SU-DHL-6 (cell line): ENCODE measurements around the gene APPL2.

Source experiments
- H2AFZ ChIP-seq: fragments of 200-600 bp; sonication (generic); 2 replicates; pipeline ENCODE4 v1.6.1; 2014; ENCODE audit warnings: low read depth, mild to moderate bottlenecking, moderate library complexity, mixed read lengths, antibody characterized with exemption, low read length; ENCODE audit not compliant: severe bottlenecking
- H3F3A ChIP-seq: fragments of 200-600 bp; shearing (Covaris generic); 2 replicates; pipeline ENCODE4 v1.6.0; 2016; ENCODE audit warnings: antibody characterized with exemption, mild to moderate bottlenecking; ENCODE audit not compliant: insufficient read depth
- H3K27ac ChIP-seq: fragments of 200-600 bp; sonication (generic); 2 replicates; pipeline ENCODE4 v1.5.1; 2016; ENCODE audit warnings: low read depth, mild to moderate bottlenecking, low read length, moderate library complexity, mixed read lengths
- H3K27me3 ChIP-seq: fragments of 200-600 bp; sonication (generic), shearing (Covaris generic); 2 replicates; pipeline ENCODE4 v1.6.0; 2014; ENCODE audit warnings: mild to moderate bottlenecking, low read length
- H3K36me3 ChIP-seq: fragments of 200-600 bp; sonication (generic); 2 replicates; pipeline ENCODE4 v1.6.1; 2014; ENCODE audit warnings: mild to moderate bottlenecking, low read length, mixed read lengths
- H3K4me2 ChIP-seq: fragments of 300-600, 200-600 bp; shearing (Covaris generic), sonication (generic); 2 replicates; pipeline ENCODE4 v1.6.0; 2014; ENCODE audit warnings: low read length, low read depth, mild to moderate bottlenecking; ENCODE audit not compliant: poor library complexity, severe bottlenecking
- H3K4me3 ChIP-seq: fragments of 200-600 bp; sonication (generic); 2 replicates; pipeline ENCODE4 v1.5.1; 2014; ENCODE audit warnings: antibody characterized with exemption, low read length, mild to moderate bottlenecking, mixed read lengths; ENCODE audit not compliant: insufficient read depth, poor library complexity, severe bottlenecking
- H3K79me2 ChIP-seq: fragments of 200-600 bp; sonication (generic); 2 replicates; pipeline ENCODE4 v1.6.1; 2014; ENCODE audit warnings: mild to moderate bottlenecking, low read length, moderate library complexity; ENCODE audit not compliant: insufficient read depth
- H3K9ac ChIP-seq: fragments of 200-600 bp; sonication (generic); 2 replicates; pipeline ENCODE4 v1.7.0; 2014; ENCODE audit warnings: mild to moderate bottlenecking, low read length
- H3K9me2 ChIP-seq: fragments of 200-600 bp; sonication (generic); replicated peaks from 2 replicates; pipeline ENCODE4 v1.6.1; 2014; ENCODE audit warnings: low read length; ENCODE audit not compliant: insufficient read depth
- H3K9me3 ChIP-seq: fragments of 200-600 bp; sonication (generic); 2 replicates; pipeline ENCODE4 v1.6.1; 2014; ENCODE audit warnings: low read length, mixed read lengths; ENCODE audit not compliant: insufficient read depth
- H4K20me1 ChIP-seq: fragments of 200-600 bp; sonication (generic); 2 replicates; pipeline ENCODE4 v1.6.1; 2014; ENCODE audit warnings: low read depth, mild to moderate bottlenecking, antibody characterized with exemption, low read length, moderate library complexity, mixed read lengths
- CTCF ChIP-seq: fragments of 200-600 bp; sonication (generic); IDR thresholded peaks from one replicate; pipeline ENCODE4 v1.5.1; 2017; ENCODE audit warnings: antibody characterized with exemption, mild to moderate bottlenecking, low read length, moderate library complexity; ENCODE audit not compliant: insufficient read depth, poor library complexity, severe bottlenecking
- EZH2phosphoT487 ChIP-seq: fragments of 200-600 bp; sonication (generic), shearing (Covaris generic); conservative IDR thresholded peaks from 2 replicates; pipeline ENCODE4 v1.6.1; 2018; ENCODE audit warnings: mild to moderate bottlenecking, antibody characterized with exemption, low read length, moderate library complexity, mixed read lengths

Gene APPL2

GRCh38 chr12:105167346-105167745 is 68.6 kb downstream of the APPL2 start:
- Histone ChIP-seq H3K27ac (no peak overlapping the region), H3K36me3 (peaks cover 51% of the 10 kb centered on the region)

GRCh38 chr12:105166736-105167135 is 69.2 kb downstream of the APPL2 start:
- H3K36me3 ChIP-seq: peaks cover 57% of the 10 kb centered on the region
- no peak overlapping the region for H3K27ac ChIP-seq
- no peaks in the 10 kb centered on the region for H3K27me3 ChIP-seq
- TF ChIP-seq EZH2phosphoT487 (no peak), CTCF (no peak)
- no peaks in the 10 kb centered on the region for H3K9me2 ChIP-seq
- H2AFZ ChIP-seq: no peak overlapping the region
- no peaks in the 10 kb centered on the region; the same call in none of the 2 replicates for H3F3A ChIP-seq
- no peaks in the 10 kb centered on the region for H4K20me1 ChIP-seq
- H3K9ac ChIP-seq: no peak overlapping the region
- no peak overlapping the region for H3K4me2 ChIP-seq
- no peaks in the 10 kb centered on the region for H3K9me3 ChIP-seq
- H3K4me3 ChIP-seq: no peak overlapping the region
- no peaks in the 10 kb centered on the region for H3K79me2 ChIP-seq

More at GRCh38 chr12:105167346-105167745, 68.6 kb downstream of the APPL2 start:
- H3K27me3 ChIP-seq: no peaks in the 10 kb centered on the region
- H3K9me2 ChIP-seq: no peaks in the 10 kb centered on the region
- no peak overlapping the region for H3K9ac ChIP-seq
- no peak overlapping the region for H3K4me3 ChIP-seq
- no peak for TF ChIP-seq EZH2phosphoT487
- no peak for TF ChIP-seq CTCF
- H3K9me3 ChIP-seq: no peaks in the 10 kb centered on the region
- H4K20me1 ChIP-seq: no peaks in the 10 kb centered on the region
- no peak overlapping the region for H2AFZ ChIP-seq
- H3K4me2 ChIP-seq: no peak overlapping the region
- H3K79me2 ChIP-seq: no peaks in the 10 kb centered on the region
- H3F3A ChIP-seq: no peaks in the 10 kb centered on the region; the same call in 1 of the 2 replicates

GRCh38 chr12:105164068-105164467 is 71.9 kb downstream of the APPL2 start:
- no peaks in the 10 kb centered on the region for H3K9me3 ChIP-seq
- no peak overlapping the region for H3K4me3 ChIP-seq
- no peaks in the 10 kb centered on the region for H4K20me1 ChIP-seq
- H3K9ac ChIP-seq: no peak overlapping the region
- H3K27ac ChIP-seq: no peak overlapping the region
- H3K9me2 ChIP-seq: no peaks in the 10 kb centered on the region
- H3K36me3 ChIP-seq: peaks cover 70% of the 10 kb centered on the region
- H3F3A ChIP-seq: peaks cover 11% of the 10 kb centered on the region
- H3K4me2 ChIP-seq: no peak overlapping the region
- no peaks in the 10 kb centered on the region for H3K79me2 ChIP-seq
- TF ChIP-seq EZH2phosphoT487 (no peak), CTCF (no peak)
- no peaks in the 10 kb centered on the region for H3K27me3 ChIP-seq
- H2AFZ ChIP-seq: no peak overlapping the region
